Measurements from ENCODE around the gene CAPN7.

DNA sequence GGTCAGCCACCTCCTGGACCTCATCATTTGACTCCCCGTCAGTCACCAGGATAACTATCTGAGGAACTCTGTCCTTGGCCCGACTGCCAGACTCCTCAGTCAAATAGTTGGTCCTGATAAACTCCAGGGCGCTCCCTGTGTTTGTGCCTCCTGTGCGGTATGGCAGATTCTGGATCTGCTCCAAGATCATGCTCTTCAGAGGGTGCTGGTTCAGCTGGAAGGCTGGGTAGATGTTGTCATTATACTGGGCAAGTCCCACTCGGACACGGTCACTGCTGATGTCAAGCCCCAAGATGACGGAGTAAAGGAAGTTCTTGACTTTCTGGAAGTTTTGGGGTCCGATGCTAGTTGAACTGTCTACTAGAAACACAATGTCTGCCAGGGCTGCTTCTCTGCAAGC lies 31.1 kb upstream of the CAPN7 start:
- TF ChIP-seq, protein P1, sequence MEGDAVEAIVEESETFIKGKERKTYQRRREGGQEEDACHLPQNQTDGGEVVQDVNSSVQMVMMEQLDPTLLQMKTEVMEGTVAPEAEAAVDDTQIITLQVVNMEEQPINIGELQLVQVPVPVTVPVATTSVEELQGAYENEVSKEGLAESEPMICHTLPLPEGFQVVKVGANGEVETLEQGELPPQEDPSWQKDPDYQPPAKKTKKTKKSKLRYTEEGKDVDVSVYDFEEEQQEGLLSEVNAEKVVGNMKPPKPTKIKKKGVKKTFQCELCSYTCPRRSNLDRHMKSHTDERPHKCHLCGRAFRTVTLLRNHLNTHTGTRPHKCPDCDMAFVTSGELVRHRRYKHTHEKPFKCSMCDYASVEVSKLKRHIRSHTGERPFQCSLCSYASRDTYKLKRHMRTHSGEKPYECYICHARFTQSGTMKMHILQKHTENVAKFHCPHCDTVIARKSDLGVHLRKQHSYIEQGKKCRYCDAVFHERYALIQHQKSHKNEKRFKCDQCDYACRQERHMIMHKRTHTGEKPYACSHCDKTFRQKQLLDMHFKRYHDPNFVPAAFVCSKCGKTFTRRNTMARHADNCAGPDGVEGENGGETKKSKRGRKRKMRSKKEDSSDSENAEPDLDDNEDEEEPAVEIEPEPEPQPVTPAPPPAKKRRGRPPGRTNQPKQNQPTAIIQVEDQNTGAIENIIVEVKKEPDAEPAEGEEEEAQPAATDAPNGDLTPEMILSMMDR (IDR thresholded peaks at IDR 0.05 in 4 of 5, conservative IDR thresholded peaks at IDR 0.05 in 1 of 5) = no peak
- TF ChIP-seq POLR2A (IDR thresholded peaks at IDR 0.05) = no peak
